Fibroblast of mammary gland (primary cell): ENCODE results near the gene KLF15.
A peak's percentile ranks its signal among the peaks of the same experiment; 100 is the strongest.

ENCODE experiments used
- DNase-seq: peaks from one replicate; pipeline ENCODE4 v3.0.0-alpha.2; 2010; ENCODE audit warnings: low read depth
- H3K4me3 ChIP-seq: 2 replicates; pipeline ENCODE4 v1.5.1; 2011; ENCODE audit warnings: low read depth, mild to moderate bottlenecking, low read length, moderate library complexity; ENCODE audit not compliant: control insufficient read depth
- CTCF ChIP-seq: conservative IDR thresholded peaks from 2 replicates; pipeline ENCODE4 v1.5.1; 2011; ENCODE audit warnings: low read depth, low read length, inconsistent platforms; ENCODE audit not compliant: control insufficient read depth, insufficient read depth

Gene KLF15

GRCh38 chr3:126394179-126394976 is 37.2 kb upstream of the KLF15 start, which contains the start of gene CFAP100:
TSS of gene CFAP100 (plus strand) at chr3:126394909. CDS start at chr3:126396001, 1,092 bp downstream.
- no peak for TF ChIP-seq CTCF
- no peak within 1 kb of the TSS for H3K4me3 ChIP-seq
- peak; percentile 35 for DNase-seq

GRCh38 chr3:126393563-126393962 is 36.4 kb upstream of the KLF15 start:
- no peak for DNase-seq
- TF ChIP-seq CTCF = no peak
- H3K4me3 ChIP-seq = no peak overlapping the region

- H3K4me3 ChIP-seq = no peak overlapping the region
- no peak for TF ChIP-seq CTCF
- DNase-seq = no peak
Measured at GRCh38 chr3:126392246-126392645, 35.0 kb upstream of the KLF15 start.

DNA sequence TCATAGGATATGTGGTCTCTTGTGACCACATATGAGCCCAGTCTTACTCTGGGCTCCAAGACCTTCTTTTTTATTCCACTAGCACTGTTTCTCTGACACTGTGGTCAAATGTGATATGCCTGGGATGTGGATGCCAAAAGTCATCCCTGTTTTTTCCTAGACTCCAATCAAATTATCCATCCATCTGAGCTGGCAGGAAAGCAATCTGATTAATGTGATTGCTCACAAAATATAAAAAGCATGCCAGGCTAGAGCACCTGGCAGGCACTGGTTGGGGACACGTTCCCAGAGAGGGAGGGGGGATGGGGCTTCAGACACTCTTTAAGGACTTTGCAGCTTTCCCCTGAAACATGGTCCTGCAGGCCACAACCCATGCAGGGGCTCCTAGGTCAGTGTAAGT is 34.4 kb upstream of the KLF15 start:
- H3K4me3 ChIP-seq = no peak overlapping the region
- no peak for DNase-seq
- no peak for TF ChIP-seq CTCF

GRCh38 chr3:126390751-126391150 is 33.5 kb upstream of the KLF15 start:
- no peak overlapping the region for H3K4me3 ChIP-seq
- DNase-seq = no peak
- TF ChIP-seq CTCF = no peak

DNA sequence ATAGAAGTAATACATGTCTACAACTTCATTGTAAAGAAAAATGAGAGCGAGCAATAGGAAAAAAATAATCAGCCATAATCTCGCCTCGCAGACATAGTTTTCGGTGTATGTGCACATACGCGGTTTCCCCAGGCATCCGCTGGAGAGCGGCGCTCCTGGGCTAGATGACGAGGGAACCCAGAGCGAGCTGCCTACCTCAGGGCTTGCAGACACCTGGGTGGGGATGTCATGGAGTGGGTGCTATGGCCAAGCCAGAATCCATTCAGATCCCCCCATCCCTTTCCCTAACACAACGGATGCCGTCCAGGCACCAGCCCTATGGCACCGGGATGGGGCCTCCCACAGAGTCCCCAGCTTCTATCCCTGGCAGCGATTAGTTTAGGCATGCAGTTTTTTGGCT is 33.0 kb upstream of the KLF15 start:
- H3K4me3 ChIP-seq = no peak overlapping the region
- no peak for DNase-seq

More for the DNA sequence above, 33.0 kb upstream of the KLF15 start:
- TF ChIP-seq CTCF = no peak
